ENCODE measurements around the gene GPR55. TPM values are rescaled to one million over a fixed set of nuclear protein-coding genes. Genes with fewer than 3 reads are reported as not detected.
A peak's percentile ranks its signal among the peaks of the same experiment; 100 is the strongest.

GPR55 gene
- total RNA-seq, 1 experiment from 2014 or later: not detected

DNA sequence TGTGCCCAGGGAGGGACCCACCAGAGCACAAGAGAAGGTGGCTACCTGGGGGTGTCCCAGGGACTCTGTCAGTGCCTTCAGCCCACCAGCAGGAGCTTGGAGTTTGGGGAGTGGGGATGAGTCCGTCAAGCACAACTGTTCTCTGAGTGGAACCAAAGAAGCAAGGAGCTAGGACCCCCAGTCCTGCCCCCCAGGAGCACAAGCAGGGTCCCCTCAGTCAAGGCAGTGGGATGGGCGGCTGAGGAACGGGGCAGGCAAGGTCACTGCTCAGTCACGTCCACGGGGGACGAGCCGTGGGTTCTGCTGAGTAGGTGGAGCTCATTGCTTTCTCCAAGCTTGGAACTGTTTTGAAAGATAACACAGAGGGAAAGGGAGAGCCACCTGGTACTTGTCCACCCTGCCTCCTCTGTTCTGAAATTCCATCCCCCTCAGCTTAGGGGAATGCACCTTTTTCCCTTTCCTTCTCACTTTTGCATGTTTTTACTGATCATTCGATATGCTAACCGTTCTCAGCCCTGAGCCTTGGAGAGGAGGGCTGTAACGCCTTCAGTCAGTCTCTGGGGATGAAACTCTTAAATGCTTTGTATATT, 46.3 kb downstream of the GPR55 start:
- H3K36me3 ChIP-seq (ENCODE audit: control insufficient read depth in 1 of 2, insufficient read depth in 2 of 2, low read length in 2 of 2): peaks cover 12 to 15% of the 10 kb centered on the region in 2 experiments; a peak in 2 of 4 replicates
- no peak for TF ChIP-seq YY1 (IDR thresholded peaks at IDR 0.05; ENCODE audit: extremely low read depth, insufficient replicate concordance, low read depth, low read length)
- no peak for TF ChIP-seq FOSL1 (IDR thresholded peaks at IDR 0.05; ENCODE audit: low read depth)
- TF ChIP-seq SRF (IDR thresholded peaks at IDR 0.05; ENCODE audit: low read depth): no peak
- no peak for TF ChIP-seq POLR2A (IDR thresholded peaks at IDR 0.05; ENCODE audit: borderline replicate concordance, extremely low read depth, insufficient read depth, insufficient read length)
- TF ChIP-seq SIN3A (IDR thresholded peaks at IDR 0.05; ENCODE audit: low read depth): no peak
- TF ChIP-seq EGR1 (IDR thresholded peaks at IDR 0.05; ENCODE audit: low read depth): no peak
- TF ChIP-seq, protein P1, sequence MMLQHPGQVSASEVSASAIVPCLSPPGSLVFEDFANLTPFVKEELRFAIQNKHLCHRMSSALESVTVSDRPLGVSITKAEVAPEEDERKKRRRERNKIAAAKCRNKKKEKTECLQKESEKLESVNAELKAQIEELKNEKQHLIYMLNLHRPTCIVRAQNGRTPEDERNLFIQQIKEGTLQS (IDR thresholded peaks at IDR 0.05): no peak
- TF ChIP-seq RAD21 (IDR thresholded peaks at IDR 0.05; ENCODE audit: low read depth): no peak
- H3K9ac ChIP-seq (ENCODE audit: low read length): no peak overlapping the region
- DNase-seq (ENCODE audit: low read depth, low spot score) (no peak), ATAC-seq (no peak)
- H3K4me3 ChIP-seq (replicated peaks in 1 of 2; ENCODE audit: low read depth in 1 of 2, low read length in 2 of 2): no peak overlapping the region
- H3K4me2 ChIP-seq (ENCODE audit: low read length): no peak overlapping the region
- no peak overlapping the region for H2AFZ ChIP-seq (ENCODE audit: low read depth, low read length, poor library complexity, severe bottlenecking)
- intact Hi-C loops (cut with micrococcal nuclease): no loop called here
- POLR2A ChIA-PET: no interaction called here
- CTCF ChIA-PET: no interaction called here
- no peaks in the 10 kb centered on the region for H3K9me3 ChIP-seq (ENCODE audit: control insufficient read depth in 1 of 2, insufficient read depth in 1 of 2, low read depth in 1 of 2, low read length in 2 of 2)
- no peaks in the 10 kb centered on the region for H4K20me1 ChIP-seq (ENCODE audit: insufficient read depth)
- no peaks in the 10 kb centered on the region for H3K4me1 ChIP-seq (ENCODE audit: control insufficient read depth in 1 of 2, insufficient read depth in 2 of 2, low read length in 2 of 2)
- H3K27ac ChIP-seq (ENCODE audit: low read depth, low read length): no peak overlapping the region
- no peaks in the 10 kb centered on the region for H3K9me2 ChIP-seq (ENCODE audit: insufficient read depth)
- RAD21 ChIA-PET (ENCODE audit: low non-redundant PET in 1 of 2, low total read pairs in 2 of 2, uncharacterized antibody in 2 of 2, unreplicated experiment in 2 of 2): no interaction called here
- H3K79me2 ChIP-seq (ENCODE audit: insufficient read depth, low read length): no peaks in the 10 kb centered on the region
- no peaks in the 10 kb centered on the region for H3K27me3 ChIP-seq (ENCODE audit: insufficient read depth, low read length)
- TSS peak; percentile 73 for BruUV-seq (replicated peaks)

DNA sequence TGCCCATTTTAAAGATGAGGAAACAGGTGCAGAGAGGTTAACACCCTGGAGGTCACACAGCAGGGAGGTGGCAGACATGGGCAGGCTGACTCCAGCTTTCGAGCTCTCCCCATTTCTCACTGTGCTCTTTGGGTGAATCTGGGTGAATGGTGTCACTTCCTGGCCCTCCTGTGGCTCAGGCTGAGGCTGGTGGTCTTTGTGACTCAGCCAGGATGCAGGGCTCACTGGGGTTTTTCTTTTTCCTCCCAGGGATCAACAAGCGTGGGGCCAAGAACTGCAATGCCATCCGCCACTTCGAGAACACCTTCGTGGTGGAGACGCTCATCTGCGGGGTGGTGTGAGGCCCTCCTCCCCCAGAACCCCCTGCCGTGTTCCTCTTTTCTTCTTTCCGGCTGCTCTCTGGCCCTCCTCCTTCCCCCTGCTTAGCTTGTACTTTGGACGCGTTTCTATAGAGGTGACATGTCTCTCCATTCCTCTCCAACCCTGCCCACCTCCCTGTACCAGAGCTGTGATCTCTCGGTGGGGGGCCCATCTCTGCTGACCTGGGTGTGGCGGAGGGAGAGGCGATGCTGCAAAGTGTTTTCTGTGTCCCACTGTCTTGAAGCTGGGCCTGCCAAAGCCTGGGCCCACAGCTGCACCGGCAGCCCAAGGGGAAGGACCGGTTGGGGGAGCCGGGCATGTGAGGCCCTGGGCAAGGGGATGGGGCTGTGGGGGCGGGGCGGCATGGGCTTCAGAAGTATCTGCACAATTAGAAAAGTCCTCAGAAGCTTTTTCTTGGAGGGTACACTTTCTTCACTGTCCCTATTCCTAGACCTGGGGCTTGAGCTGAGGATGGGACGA, 47.1 kb downstream of the GPR55 start:
- ChIA-PET CTCF (no interaction called here), RAD21 (ENCODE audit: low non-redundant PET in 1 of 2, low total read pairs in 2 of 2, uncharacterized antibody in 2 of 2, unreplicated experiment in 2 of 2) (no interaction called here), POLR2A (no interaction called here)
- intact Hi-C loops (cut with micrococcal nuclease): no loop called here
- no peak overlapping the region for H3K9ac ChIP-seq (ENCODE audit: low read length)
- H3K27me3 ChIP-seq (ENCODE audit: insufficient read depth, low read length): no peaks in the 10 kb centered on the region
- no peak overlapping the region for H3K27ac ChIP-seq (ENCODE audit: low read depth, low read length)
- no peaks in the 10 kb centered on the region for H3K9me2 ChIP-seq (ENCODE audit: insufficient read depth)
- H3K4me3 ChIP-seq (replicated peaks in 1 of 2; ENCODE audit: low read depth in 1 of 2, low read length in 2 of 2): no peak overlapping the region
- H4K20me1 ChIP-seq (ENCODE audit: insufficient read depth): no peaks in the 10 kb centered on the region
- no peak overlapping the region for H3K4me2 ChIP-seq (ENCODE audit: low read length)
- DNase-seq (ENCODE audit: low read depth, low spot score): no peak
- no peak overlapping the region for H2AFZ ChIP-seq (ENCODE audit: low read depth, low read length, poor library complexity, severe bottlenecking)
- H3K36me3 ChIP-seq (ENCODE audit: control insufficient read depth in 1 of 2, insufficient read depth in 2 of 2, low read length in 2 of 2): peaks cover 12 to 15% of the 10 kb centered on the region in 2 experiments; a peak in 2 of 4 replicates
- BruUV-seq (replicated peaks): no TSS peak
- H3K4me1 ChIP-seq (ENCODE audit: control insufficient read depth in 1 of 2, insufficient read depth in 2 of 2, low read length in 2 of 2): no peaks in the 10 kb centered on the region
- ATAC-seq: no peak
- H3K79me2 ChIP-seq (ENCODE audit: insufficient read depth, low read length): no peaks in the 10 kb centered on the region
- TF ChIP-seq EZH2phosphoT487 (IDR thresholded peaks at IDR 0.05; ENCODE audit: borderline replicate concordance) (no peak), CEBPB (IDR thresholded peaks at IDR 0.05; ENCODE audit: low read depth) (no peak), SIN3A (IDR thresholded peaks at IDR 0.05; ENCODE audit: low read depth) (no peak), RAD21 (IDR thresholded peaks at IDR 0.05; ENCODE audit: low read depth) (no peak), ZNF274 (IDR thresholded peaks at IDR 0.05; ENCODE audit: low read depth, low read length) (no peak), FOSL1 (IDR thresholded peaks at IDR 0.05; ENCODE audit: low read depth) (no peak), ZFX (IDR thresholded peaks at IDR 0.05) (no peak), CTCF (IDR thresholded peaks at IDR 0.05 in 2 of 3, conservative IDR thresholded peaks at IDR 0.05 in 1 of 3; ENCODE audit: borderline replicate concordance in 1 of 3, insufficient read depth in 1 of 3, low read depth in 2 of 3, low read length in 2 of 3) (no peak)
- TF ChIP-seq, protein P1 (IDR thresholded peaks at IDR 0.05): no peak
- no peaks in the 10 kb centered on the region for H3K9me3 ChIP-seq (ENCODE audit: control insufficient read depth in 1 of 2, insufficient read depth in 1 of 2, low read depth in 1 of 2, low read length in 2 of 2)

Measured in HCT116 (cell line).